ENCODE data around the gene SESTD1. TPM values are rescaled to one million over a fixed set of nuclear protein-coding genes. Genes with fewer than 3 reads are reported as not detected.
"Not testable (repeated sequence)": the region's sequence is repeated elsewhere in the genome, so short reads cannot be mapped to it uniquely, and the experiment has no call there.

The SESTD1 gene
- polyA plus RNA-seq, 3 donors = 6.9 to 62.5 (median 52.3) TPM

- WGBS, 3 donors = 54 to 78% (median 68%) methylated on average over 3 of the region's 3 CpGs
- no peak overlapping the region for H3K27ac ChIP-seq (ENCODE audit: low read depth, low read length)
Measured at GRCh38 chr2:179072527-179072926, 192.1 kb downstream of the SESTD1 start.

GRCh38 chr2:179071810-179072355, 192.7 kb downstream of the SESTD1 start:
- H3K27ac ChIP-seq (ENCODE audit: low read depth, low read length) = no peak overlapping the region
- whole genome bisulfite sequencing, 3 donors = 64 to 77% (median 74%) methylated on average over 3 of the region's 3 CpGs

- 64 to 83% (median 65%) methylated on average over 2 of the region's 2 CpGs for WGBS, 3 donors
- no peak overlapping the region for H3K27ac ChIP-seq (ENCODE audit: low read depth, low read length)
Measured at GRCh38 chr2:179070895-179071294, 193.7 kb downstream of the SESTD1 start.

GRCh38 chr2:179069685-179070084, 194.9 kb downstream of the SESTD1 start:
- no peak overlapping the region for H3K27ac ChIP-seq (ENCODE audit: low read depth, low read length)
- 53 to 96% (median 93%) methylated on average over 1 of the region's 1 CpG for WGBS, 3 donors

GRCh38 chr2:179068991-179069643, 195.5 kb downstream of the SESTD1 start:
- 59 to 85% (median 82%) methylated on average over 2 of the region's 2 CpGs for WGBS, 3 donors
- no peak overlapping the region for H3K27ac ChIP-seq (ENCODE audit: low read depth, low read length)

GRCh38 chr2:179059026-179059700, 205.5 kb downstream of the SESTD1 start:
- WGBS, 3 donors = 85 to 93% (median 90%) methylated on average over 2 of the region's 2 CpGs

GRCh38 chr2:179057737-179058136, 206.9 kb downstream of the SESTD1 start:
- 89 to 90% (median 90%) methylated on average over 5 of the region's 5 CpGs for WGBS, 3 donors
- H3K27ac ChIP-seq (ENCODE audit: low read depth, low read length) = no peak overlapping the region

More at GRCh38 chr2:179059026-179059700, 205.5 kb downstream of the SESTD1 start:
- H3K27ac ChIP-seq (ENCODE audit: low read depth, low read length) = no peak overlapping the region

- H3K27ac ChIP-seq (ENCODE audit: low read depth, low read length) = not testable (repeated sequence)
- WGBS, 3 donors = 85 to 91% (median 90%) methylated on average over 3 of the region's 3 CpGs
Measured at GRCh38 chr2:179053568-179053967, 211.1 kb downstream of the SESTD1 start.

Other genes with a start within 250 kb of the SESTD1 start
- under 1 TPM; 0.09 to 0.54 (median 0.45) TPM for gene CCDC141, start 214.7 kb downstream of the SESTD1 start, polyA plus RNA-seq

All from adipose tissue (tissue), 3 donors.